DOHH2 (cell line): ENCODE data around the gene FBN1.

Source experiments
- CTCF ChIP-seq: fragments of 200-600 bp; sonication (generic); IDR thresholded peaks from one replicate; pipeline ENCODE4 v1.5.1; 2014; ENCODE audit warnings: antibody characterized with exemption, mild to moderate bottlenecking, low read depth, low read length; ENCODE audit not compliant: poor library complexity, severe bottlenecking
- EZH2phosphoT487 ChIP-seq: fragments of 200-600 bp; sonication (generic); IDR thresholded peaks from 2 replicates; pipeline ENCODE4 v1.6.1; 2017; ENCODE audit warnings: borderline replicate concordance, mild to moderate bottlenecking, antibody characterized with exemption, low read length, moderate library complexity, mixed read lengths

GRCh38 chr15:48458876-48459275, 186.6 kb downstream of the FBN1 start:
- TF ChIP-seq CTCF = no peak
- no peak for TF ChIP-seq EZH2phosphoT487
